HL-60 (cell line): Measurements from ENCODE around the gene ERVMER34-1.

Experiments used
- DNase-seq, 2 experiments: peaks; one replicate each; pipeline ENCODE4 v3.0.0-alpha.2; 2010 to 2020; ENCODE audit warnings: low read depth in 1 of 2, low spot score in 1 of 2
- H3K27ac ChIP-seq: fragments of 250-450 bp; sonication (Bioruptor Pico); replicated peaks from 2 replicates; pipeline ENCODE4 v1.5.1; 2020; ENCODE audit warnings: mild to moderate bottlenecking, moderate library complexity
- H3K27me3 ChIP-seq: fragments of 250-450 bp; sonication (Bioruptor Pico); 2 replicates; pipeline ENCODE4 v1.5.1; 2021; ENCODE audit warnings: mild to moderate bottlenecking, moderate library complexity; ENCODE audit not compliant: insufficient read depth, poor library complexity, severe bottlenecking
- H3K4me3 ChIP-seq: replicated peaks from 2 replicates; pipeline ENCODE4 v1.5.1; 2011; ENCODE audit warnings: mild to moderate bottlenecking, control low read depth, low read length; ENCODE audit not compliant: insufficient read depth
- CTCF ChIP-seq: IDR thresholded peaks from one replicate; pipeline ENCODE4 v1.5.1; 2011; ENCODE audit warnings: low read length, control low read depth, inconsistent platforms; ENCODE audit not compliant: insufficient read depth
- GABPA ChIP-seq: IDR thresholded peaks from 2 replicates; pipeline ENCODE4 v1.6.1; 2012; ENCODE audit warnings: low read depth
- POLR2AphosphoS5 ChIP-seq: IDR thresholded peaks from 2 replicates; pipeline ENCODE4 v1.6.1; 2012; ENCODE audit warnings: low read depth
- REST ChIP-seq: IDR thresholded peaks from 2 replicates; pipeline ENCODE4 v1.6.1; 2012; ENCODE audit warnings: low read depth; ENCODE audit not compliant: insufficient replicate concordance
- SPI1 ChIP-seq: IDR thresholded peaks from 2 replicates; pipeline ENCODE4 v1.6.1; 2012; ENCODE audit warnings: low read depth, mild to moderate bottlenecking, borderline replicate concordance

ERVMER34-1 gene

DNA sequence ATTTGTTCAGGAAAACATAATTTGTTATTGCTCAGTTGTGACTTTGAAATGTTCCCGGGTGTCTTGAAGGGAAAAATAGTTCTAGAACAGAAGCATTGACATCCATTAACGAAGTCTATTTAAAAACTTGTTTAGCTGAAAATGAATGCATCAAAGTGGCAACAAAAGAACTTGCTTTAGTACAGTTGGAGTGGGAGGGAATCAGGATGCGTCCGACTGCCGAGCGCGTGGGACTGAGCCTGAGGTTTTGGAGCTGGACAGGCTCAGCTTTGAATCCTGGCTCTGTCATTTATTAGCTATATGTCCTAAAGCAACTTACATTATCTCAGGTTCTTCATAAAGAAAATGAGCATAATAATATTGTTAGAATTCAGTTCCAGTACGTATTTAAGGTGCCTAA lies 9.0 kb upstream of the ERVMER34-1 start:
- Histone ChIP-seq H3K4me3 (no peak overlapping the region), H3K27ac (no peak overlapping the region), H3K27me3 (no peaks in the 10 kb centered on the region)
- DNase-seq = no peak
- TF ChIP-seq CTCF = no peak
- TF ChIP-seq POLR2AphosphoS5 = no peak
- TF ChIP-seq REST = no peak
- no peak for TF ChIP-seq SPI1
- TF ChIP-seq GABPA = no peak

- no peak overlapping the region for H3K27ac ChIP-seq
- DNase-seq = no peak
- no peak for TF ChIP-seq SPI1
- no peak for TF ChIP-seq REST
- TF ChIP-seq CTCF = no peak
- TF ChIP-seq GABPA = no peak
- TF ChIP-seq POLR2AphosphoS5 = no peak
- peaks cover 17% of the 10 kb centered on the region for H3K27me3 ChIP-seq
- no peak overlapping the region for H3K4me3 ChIP-seq
Observed at GRCh38 chr4:52755426-52755825, 4.2 kb upstream of the ERVMER34-1 start.

- TF ChIP-seq REST = no peak
- no peak for TF ChIP-seq GABPA
- TF ChIP-seq CTCF = no peak
- TF ChIP-seq SPI1 = no peak
- TF ChIP-seq POLR2AphosphoS5 = no peak
- Histone ChIP-seq H3K27me3 (peaks cover 30% of the 10 kb centered on the region), H3K27ac (no peak overlapping the region), H3K4me3 (no peak overlapping the region)
- no peak for DNase-seq
Observed at GRCh38 chr4:52752936-52753335, 1.7 kb upstream of the ERVMER34-1 start.
